Left lobe of liver (tissue), 2 donors: ENCODE data around the gene BNIP3. TPM values are rescaled to one million over a fixed set of nuclear protein-coding genes. Genes with fewer than 3 reads are reported as not detected.
A peak's percentile ranks its signal among the peaks of the same experiment; 100 is the strongest.

Source experiments
- ATAC-seq: fragments of 200-7000 bp; cut with Tn5 transposase; one replicate; pipeline ENCODE4 v1.9.1; 2020; ENCODE audit warnings: mild to moderate bottlenecking, moderate library complexity
- DNase-seq: peaks from one replicate; pipeline ENCODE4 v3.0.0-alpha.2; 2020; ENCODE audit warnings: low spot score
- total RNA-seq: library from RNA; stranded (reverse); gene quantifications from one replicate; pipeline ENCODE4 v1.2.1, GENCODE V29; 2021
- donor health status: DM: no; HTN: no; CAD: no; lungs with moderate emphysema.
- donor health status: DM: no; HTN: yes; CAD: no.

BNIP3 gene, protein sequence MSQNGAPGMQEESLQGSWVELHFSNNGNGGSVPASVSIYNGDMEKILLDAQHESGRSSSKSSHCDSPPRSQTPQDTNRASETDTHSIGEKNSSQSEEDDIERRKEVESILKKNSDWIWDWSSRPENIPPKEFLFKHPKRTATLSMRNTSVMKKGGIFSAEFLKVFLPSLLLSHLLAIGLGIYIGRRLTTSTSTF
- total RNA-seq, result 90.4 TPM

- ATAC-seq (peak; percentile 86), DNase-seq (peak; percentile 98)
Measured at GRCh38 chr10:131981429-131982184, at the start of gene BNIP3. TSS of gene BNIP3 (minus strand) at chr10:131981923. CDS start at chr10:131981806, 117 bp downstream.

DNA sequence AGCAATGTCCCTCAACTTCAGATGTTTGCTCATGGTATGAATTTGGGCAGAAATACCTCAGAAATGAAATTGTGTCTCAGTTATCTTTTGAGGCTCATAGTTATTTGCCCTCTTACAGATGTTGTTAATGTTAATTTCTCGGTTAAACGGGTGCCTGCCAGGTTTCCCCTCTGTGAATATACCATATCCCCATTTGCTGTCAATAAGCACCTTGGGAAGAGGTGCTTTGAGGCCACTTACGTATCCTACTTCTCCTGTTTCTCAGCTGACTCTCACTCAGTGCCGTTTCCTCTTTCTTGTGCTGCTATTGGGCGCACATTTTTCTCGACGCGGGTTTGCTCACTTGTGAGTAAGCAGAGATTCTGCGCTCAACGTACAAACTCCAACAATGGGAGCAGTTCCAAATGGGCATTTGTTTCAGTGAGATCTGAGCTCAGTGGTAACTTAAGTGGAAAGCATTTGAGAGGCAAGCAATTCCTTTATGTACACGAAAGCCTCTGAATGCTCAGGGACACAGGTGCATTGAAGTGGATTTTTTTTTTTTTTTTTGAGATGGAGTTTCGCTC lies 49.3 kb upstream of the BNIP3 start:
- ATAC-seq (no peak), DNase-seq (no peak)

DNA sequence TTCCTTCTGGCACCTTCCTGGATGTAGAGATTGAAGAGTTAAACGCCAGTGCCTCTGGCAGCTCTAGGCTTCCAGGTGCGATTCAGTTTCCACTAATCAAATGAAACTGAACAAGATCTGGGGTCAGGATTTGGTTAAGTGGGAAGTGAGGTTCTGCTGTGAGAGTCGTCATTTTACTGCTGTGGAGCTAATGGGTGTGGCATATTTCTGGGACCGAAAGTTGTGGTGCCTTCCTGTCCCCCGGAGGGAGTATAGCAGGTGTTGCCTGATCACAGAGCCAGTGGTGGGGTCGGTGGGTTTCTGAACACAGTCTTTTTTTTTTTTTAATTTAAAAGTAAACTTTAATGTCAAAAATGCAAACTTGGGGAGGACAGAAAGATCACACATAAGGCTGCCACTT lies 47.0 kb upstream of the BNIP3 start:
- DNase-seq (no peak), ATAC-seq (no peak)

DNA sequence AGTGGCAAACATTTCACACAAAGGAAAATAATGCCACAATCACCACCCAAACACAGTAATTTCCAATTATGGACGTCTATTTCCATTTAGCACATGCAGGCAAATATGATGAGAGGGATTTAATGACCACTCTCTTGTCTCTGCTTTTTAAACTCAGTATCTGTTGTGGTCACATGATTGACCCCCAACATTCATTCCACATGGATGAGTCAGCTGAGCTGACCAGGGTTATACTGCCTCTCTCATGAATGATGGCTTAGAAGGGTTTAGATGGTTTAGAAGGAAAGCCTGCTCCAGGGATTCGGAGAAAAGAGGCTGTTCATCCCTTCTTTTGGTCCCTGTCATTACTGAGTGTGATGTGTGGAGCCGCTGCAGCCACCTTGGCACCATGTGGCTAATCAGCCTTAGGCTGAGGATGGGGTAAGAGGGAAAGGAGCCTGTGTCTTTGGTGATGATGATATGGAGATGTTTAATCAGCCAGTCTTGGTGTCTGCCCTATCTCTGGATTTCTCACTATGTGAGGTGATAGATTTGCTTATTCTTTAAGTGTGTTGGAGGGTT lies 45.8 kb upstream of the BNIP3 start:
- DNase-seq (no peak), ATAC-seq (no peak)

DNA sequence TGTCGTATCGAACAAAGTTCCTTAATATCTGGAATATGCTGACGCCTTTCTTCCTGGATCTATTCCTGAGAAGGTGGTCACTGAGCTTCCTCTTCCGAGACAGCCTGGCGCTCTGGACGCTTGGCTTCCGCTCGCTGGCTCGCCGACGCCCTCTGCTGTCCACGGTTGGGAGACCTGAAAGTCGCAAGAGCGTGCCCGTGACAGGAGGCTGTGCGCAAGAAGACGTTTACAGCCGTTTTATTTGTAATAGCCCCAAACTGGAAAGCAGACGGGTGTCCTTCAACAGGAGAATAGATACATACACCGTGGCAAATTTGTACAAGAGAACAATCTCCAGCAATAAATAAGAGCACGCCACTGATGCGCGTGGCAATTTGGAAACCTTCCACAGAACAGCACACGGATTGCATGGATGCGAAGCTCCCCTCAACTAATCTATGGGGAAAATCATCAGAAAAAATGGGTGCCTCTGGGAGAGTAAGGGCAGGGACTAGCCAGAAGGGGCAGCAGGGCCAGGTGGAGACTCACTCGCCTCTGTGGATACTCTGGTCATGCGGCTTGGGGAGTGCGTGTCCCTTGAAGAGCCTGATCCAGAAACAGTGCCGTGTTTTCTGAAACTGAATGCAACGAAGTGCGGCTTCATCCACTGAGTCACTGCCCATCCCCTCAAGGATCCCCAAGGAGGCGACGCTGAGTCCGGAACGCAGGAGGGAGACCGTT lies 41.5 kb upstream of the BNIP3 start:
- peak; percentile 84 for DNase-seq
- ATAC-seq, result peak; percentile 98

DNA sequence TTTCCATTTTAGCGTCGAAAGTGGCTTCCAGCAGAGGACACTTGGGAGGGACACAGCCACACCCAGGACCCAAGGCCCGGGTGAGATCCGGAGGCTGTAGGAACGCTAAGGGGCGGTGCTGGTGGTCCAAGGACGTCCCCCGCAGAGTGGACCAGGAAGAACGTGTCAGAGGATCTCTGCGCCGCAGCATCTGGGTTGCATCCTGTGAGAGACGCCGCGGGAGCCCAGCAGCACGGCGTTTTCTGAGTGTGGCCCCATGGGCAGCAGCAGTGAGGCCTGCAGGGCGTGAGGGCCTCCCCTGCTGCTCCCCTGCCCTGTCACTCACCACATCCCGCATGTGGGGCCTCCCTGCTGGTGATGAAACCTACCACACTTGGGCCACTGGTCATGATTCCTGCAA lies 40.5 kb upstream of the BNIP3 start:
- no peak for ATAC-seq
- no peak for DNase-seq

DNA sequence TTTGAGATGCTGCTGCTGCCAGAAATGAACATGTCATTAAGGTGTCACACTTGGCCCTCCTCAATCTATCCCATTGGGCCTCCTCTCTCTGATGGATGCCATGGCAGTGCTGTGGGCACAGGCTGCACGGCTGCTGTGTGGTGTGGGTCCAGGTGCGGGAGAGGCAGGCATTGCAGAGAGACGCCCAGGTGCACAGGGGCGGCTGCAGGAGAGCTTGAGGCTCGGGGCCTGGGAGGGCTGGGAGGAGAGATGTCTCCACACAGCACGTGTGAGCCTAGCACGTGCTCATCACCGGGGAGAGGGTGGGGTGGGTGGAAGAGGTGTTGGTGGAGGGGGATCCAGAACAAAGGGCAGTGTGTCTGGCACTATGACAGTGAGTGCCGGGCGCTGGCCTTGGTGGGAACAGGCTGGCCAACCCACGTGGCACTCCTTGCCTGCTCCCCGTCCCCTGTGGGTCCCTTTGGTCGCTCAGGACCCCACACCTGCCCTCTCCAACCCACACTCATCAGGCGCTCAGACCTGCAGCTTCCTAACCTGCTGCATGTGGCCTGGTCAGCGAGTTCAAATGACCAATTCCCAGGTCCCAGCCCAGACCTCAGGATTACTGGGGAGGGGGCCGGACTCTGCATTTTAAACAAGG lies 39.9 kb upstream of the BNIP3 start:
- no peak for DNase-seq
- ATAC-seq, result no peak

- DNase-seq, result no peak
- ATAC-seq, result no peak
Measured at GRCh38 chr10:132021046-132021445, 39.3 kb upstream of the BNIP3 start.

DNA sequence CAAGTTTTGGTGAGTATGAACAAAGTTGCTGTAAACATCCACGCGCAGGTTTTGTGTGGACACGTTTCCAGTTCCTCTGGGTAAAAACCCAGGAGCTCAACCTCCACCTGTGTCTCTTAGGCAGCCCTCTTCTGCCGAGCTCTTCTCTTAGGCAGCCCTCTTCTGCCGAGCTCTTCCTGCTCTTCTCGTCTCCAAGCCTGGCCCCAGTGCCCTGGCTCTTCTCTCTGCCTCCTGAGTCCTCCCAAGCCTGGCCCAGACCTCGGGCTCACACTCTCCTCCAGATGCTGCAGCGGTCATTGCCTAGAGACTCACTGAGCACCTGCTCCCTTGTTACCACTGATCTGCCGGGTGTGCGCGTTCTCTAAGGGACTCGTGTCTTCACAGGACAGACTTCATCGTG lies 38.7 kb upstream of the BNIP3 start:
- DNase-seq (no peak), ATAC-seq (no peak)

DNA sequence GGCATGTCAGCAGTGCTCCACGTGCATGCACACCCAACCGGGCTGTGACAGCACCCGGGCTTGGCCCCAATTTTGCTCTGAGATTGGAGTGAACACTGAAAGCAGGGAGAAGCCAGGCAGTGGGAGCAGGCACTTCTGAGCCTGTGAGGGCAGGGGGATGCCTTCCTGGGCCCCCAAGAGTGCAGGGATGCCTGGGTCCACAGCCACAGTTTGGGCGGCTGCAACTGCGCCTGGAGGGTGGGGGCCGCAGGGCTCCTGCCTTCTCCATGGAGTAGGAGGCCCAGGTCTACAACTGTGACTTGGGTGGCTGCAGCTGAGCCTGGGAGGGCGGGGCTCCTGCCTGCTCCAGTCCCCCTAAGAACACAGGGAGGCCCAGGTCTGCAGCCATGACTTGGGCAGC lies 37.6 kb upstream of the BNIP3 start:
- DNase-seq (no peak), ATAC-seq (no peak)

DNA sequence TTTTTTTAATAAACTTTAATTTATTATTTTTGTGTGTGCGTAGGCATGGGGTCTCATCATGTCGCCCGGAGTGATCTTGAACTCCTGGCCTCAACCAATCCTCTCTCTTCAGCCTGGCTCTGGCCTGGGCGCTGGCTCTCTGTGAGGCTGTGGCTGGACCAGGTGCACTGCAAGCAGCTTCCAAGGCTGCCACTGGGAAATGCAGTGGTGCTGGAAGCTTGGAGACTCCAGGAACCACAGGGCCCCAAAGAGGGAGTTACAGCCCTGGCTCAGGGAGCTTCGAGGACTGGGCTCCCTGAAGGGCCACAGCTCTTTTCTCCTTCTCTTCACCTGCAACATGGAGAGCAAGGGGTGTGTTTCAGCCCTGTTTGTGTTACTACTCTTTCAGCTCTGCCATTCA lies 36.7 kb upstream of the BNIP3 start:
- DNase-seq (no peak), ATAC-seq (no peak)

DNA sequence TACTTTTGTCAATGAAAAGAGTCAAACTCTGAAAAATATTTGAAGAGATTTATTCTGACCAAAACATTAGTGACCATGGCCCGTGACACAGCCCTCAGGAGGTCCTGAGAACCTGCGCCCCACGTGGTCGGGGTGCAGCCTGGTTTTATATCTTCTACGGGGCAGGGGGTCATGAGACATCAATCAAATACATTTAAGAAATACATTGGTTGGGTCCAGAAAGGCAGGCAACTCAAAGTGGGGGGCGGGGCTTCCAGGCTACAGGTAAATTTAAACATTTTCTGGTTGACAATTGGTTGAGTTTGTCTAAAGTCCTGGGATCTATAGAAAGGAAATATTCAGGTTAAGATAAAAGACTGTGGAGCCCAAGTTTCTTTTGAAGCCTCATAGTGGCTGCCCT lies 34.8 kb upstream of the BNIP3 start:
- ATAC-seq (no peak), DNase-seq (no peak)

GRCh38 chr10:132011445-132011844 lies 29.7 kb upstream of the BNIP3 start:
- DNase-seq (no peak), ATAC-seq (no peak)

- ATAC-seq (peak; percentile 70), DNase-seq (peak; percentile 62)
Measured at GRCh38 chr10:132011024-132011423, 29.3 kb upstream of the BNIP3 start.

- DNase-seq, result no peak
- ATAC-seq, result no peak
Measured at GRCh38 chr10:132010483-132010882, 28.8 kb upstream of the BNIP3 start.

DNA sequence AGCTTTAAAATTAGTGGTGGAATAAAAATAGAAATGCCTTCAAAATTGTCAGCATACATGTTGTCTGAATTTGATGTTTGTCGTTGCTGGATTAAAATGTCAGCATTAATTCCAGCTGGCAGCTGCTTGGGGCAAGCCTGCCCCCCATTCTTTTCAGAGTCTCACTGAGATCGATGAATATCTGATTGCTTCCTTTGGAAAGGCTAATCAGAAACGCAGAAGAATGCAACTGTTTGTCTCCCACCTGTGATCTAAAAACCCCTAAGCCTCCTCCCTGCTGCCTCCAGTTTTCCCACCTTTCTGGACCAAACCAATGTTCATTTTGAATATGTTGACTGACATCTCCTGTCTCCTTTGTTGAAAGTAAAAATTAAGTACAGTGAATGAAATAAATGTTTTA lies 27.9 kb upstream of the BNIP3 start:
- no peak for DNase-seq
- ATAC-seq, result no peak

- ATAC-seq (no peak), DNase-seq (no peak)
Measured at GRCh38 chr10:132007681-132008080, 26.0 kb upstream of the BNIP3 start.

DNA sequence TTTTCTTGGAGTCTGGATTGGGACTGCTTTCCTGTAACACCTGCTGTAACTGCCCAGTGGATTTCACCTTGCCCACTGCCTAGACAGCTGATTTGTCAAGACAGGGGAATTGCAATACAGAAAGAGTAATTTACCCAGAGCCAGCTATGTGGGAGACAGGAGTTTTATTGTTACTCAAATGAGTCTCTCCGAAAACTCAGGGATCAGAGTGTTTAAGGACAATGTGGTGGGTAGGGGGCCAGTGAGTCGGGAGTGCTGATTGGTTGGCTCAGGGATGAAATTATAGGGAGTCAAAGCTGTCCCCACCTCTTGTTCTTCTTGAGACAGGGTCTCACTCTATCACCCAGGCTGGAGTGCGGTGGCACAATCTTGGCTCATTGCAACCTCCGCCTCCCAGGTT lies 25.2 kb upstream of the BNIP3 start:
- ATAC-seq (no peak), DNase-seq (no peak)

DNA sequence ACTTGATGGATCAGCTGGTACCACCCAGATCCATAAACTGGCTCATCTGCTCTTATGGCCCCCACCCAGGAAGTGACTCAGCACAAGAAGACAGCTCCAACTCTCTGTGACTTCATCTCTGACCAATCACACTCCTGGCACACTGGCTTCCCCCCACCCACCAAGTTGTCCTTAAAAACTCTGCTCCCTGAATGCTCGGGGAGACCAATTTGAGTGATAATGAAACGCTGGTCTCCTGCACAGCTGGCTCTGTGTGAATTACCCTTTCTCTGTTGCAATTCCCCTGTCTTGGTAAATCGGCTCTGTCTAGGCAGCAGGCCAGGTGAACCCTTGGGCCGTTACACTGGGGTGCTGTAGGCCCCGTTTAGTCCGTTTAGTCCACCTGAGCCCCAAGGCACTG lies 23.4 kb upstream of the BNIP3 start:
- ATAC-seq, result no peak
- no peak for DNase-seq

DNA sequence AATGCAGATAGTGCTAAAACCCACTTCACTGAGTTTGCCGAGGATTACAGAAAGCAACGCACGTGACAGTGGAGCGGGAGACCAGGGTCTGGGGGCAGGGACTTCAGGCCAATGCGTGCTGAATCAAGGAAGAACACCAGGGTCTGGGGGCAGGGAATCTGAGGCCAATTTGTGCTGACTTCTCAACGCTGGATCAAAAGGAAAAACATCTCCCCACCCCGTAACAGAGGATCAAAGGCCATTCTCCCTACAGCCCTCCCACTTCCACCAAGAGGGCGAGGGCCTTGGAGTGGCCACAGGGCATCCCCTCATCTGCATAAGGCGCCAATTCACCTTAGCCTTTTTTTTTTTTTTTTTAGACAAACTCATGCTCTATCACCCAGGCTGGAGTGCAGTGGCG lies 22.3 kb upstream of the BNIP3 start:
- ATAC-seq, result no peak
- no peak for DNase-seq

- ATAC-seq, result no peak
- no peak for DNase-seq
Measured at GRCh38 chr10:132003282-132003924, 21.7 kb upstream of the BNIP3 start.
